Hippocampal formation (tissue), 2 donors: Measurements from ENCODE around the gene CCL8.

ENCODE experiments used
- DNase-seq, 2 donors: peaks; one replicate each; lab custom pipeline; 2025; lab: John Stamatoyannopoulos, UW

Gene CCL8

DNA sequence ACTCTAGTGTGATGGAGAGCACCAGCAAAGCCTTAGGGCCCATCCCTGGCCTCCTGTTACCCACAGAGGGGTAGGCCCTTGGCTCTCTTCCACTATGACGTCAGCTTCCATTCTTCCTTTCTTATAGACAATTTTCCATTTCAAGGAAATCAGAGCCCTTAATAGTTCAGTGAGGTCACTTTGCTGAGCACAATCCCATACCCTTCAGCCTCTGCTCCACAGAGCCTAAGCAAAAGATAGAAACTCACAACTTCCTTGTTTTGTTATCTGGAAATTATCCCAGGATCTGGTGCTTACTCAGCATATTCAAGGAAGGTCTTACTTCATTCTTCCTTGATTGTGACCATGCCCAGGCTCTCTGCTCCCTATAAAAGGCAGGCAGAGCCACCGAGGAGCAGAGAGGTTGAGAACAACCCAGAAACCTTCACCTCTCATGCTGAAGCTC is at the start of gene CCL8:
TSS of gene CCL8 (plus strand) at position 397 of the 445 bp plus-strand sequence. CDS start 67 bp downstream, outside the sequence.
- no peak for DNase-seq

GRCh38 chr17:34269969-34270368 is 49.3 kb upstream of the CCL8 start, which contains the start of gene CCL7:
Gene CCL7, plus strand, starts transcription at chr17:34270221. Its CDS starts 70 bp downstream, at chr17:34270291.
- DNase-seq: no peak

- DNase-seq: no peak
Measured at GRCh38 chr17:34275881-34276280, 43.4 kb upstream of the CCL8 start.

DNA sequence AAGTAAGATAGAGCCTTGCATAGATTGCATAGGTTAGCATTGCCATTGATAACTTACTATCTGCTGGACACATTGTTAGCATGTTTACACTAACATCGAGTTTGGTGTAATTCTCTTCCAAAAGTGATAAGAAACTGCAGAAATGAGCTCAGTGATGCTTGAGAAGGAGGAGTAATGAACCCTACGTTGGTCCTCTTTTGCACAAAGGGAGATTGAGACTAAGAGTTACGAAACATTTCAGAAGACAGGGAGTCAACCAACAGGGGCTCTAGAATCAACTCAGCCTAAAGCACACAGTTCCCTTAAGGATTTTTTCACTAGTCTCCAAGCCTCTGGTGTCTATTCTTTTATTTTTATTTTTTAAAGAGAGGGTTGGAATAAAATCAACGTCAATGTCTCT is 42.4 kb upstream of the CCL8 start:
- no peak for DNase-seq

- DNase-seq: no peak
Measured at GRCh38 chr17:34283571-34283970, 35.7 kb upstream of the CCL8 start.

DNA sequence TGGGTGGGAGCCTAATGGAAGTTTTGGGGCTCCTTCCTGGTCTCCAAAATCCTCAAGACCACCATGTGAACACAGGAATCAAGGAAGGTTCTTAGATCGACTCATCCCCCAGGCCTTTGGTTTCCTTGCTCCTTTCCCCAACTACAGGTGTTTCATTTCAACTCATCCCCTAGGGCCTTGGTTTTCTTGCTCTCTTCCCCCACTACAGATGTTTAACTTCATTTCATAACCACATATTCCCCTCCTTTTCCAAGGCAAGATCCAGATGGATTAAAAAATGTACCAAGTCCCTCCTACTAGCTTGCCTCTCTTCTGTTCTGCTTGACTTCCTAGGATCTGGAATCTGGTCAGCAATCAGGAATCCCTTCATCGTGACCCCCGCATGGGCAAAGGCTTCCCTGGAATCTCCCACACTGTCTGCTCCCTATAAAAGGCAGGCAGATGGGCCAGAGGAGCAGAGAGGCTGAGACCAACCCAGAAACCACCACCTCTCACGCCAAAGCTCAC is 33.9 kb upstream of the CCL8 start, which contains the start of gene CCL11:
TSS of gene CCL11 (plus strand) at position 457 of the 507 bp plus-strand sequence. CDS start 67 bp downstream, outside the sequence.
- DNase-seq: no peak

DNA sequence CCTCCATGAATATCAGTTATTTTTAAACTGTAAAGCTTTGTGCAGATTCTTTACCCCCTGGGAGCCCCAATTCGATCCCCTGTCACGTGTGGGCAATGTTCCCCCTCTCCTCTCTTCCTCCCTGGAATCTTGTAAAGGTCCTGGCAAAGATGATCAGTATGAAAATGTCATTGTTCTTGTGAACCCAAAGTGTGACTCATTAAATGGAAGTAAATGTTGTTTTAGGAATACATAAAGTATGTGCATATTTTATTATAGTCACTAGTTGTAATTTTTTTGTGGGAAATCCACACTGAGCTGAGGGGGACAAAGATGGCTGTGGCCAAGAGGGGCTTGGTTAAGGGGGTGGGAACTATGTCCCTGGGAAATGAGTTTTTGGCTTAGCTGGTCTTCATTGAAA is 31.4 kb upstream of the CCL8 start:
- DNase-seq: no peak

GRCh38 chr17:34290586-34290985 is 28.6 kb upstream of the CCL8 start:
- no peak for DNase-seq

GRCh38 chr17:34291721-34292348 is 27.4 kb upstream of the CCL8 start:
- no peak for DNase-seq

DNA sequence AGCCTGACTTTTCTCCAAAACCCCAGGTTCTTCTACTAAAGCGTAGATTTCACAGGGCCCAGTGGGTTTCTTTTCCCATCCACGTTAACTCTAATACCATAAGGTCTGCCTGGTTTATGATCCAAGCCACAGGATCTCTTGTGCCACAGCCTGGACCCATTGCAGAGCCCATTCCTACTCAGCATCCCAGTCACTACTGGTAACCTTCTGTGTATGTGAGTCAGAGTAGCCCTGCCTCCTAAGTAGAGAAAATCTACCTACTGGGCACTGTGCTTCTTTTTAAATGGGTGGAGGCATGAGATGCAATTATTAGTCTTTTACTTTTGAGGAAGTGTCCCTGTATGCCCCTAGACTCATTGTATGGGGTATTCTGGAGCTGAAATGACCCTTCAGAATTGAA is 20.2 kb upstream of the CCL8 start:
- DNase-seq: no peak

DNA sequence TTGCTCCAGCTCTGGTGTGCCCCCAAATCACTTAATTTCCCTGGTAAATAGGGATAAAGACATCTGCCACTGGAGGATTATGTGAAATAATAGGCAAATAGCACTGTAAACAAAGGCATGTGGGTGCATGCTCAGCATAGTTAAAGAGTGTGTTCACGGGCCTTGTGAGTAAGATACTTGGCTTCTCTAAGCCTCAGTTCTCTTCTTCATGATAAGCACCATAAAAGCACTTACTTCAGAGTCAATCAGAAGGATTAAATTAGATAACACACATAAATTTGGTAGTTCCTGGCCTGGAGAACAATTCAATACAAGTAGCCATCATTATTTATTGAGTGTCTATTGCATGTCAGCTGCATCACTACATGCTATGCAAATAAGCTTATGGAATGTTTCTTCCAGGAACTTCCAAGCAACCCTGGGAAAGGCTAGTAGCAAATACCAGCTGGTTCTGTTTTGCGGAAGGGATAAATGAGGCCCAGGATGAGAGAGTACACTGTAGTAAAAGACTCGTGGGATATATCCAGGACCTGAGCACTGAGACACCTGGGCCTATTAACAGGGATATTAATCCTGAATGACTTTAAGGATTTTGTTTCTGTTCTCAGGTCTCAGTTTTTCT is 19.2 kb upstream of the CCL8 start:
- DNase-seq: no peak

DNA sequence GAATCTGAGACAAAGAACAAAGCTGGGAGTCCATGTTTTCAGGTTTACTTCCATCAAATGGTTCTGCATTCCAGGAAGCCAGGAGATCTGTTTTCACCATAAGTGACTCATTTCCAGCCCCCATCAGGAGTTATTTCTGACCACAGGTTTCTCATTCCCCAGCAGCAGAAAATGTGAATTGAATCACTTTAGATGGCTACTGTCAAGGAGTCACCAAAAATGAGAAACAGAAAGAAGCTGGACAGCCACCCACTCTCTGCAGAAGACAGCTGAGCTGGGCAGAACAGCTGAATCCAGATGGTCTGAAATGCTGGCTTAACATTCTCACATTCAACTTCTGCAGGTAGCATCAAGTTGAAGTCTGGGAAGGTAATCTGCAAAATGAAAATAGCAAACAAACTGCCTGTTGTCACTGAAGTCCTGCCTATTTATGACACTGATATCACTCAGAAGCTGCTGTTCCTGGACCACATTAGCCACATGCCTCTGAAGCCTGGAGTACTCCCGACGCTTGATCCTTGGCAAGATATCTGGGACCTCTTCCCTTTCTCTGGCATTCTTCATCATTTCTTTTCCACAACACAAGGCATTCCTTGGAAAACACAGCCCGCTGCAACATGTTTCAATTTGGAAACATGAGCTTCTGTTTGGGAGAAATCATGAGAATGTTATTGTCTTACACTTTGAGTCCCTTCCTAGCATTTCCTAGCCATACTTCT is 18.4 kb upstream of the CCL8 start:
- DNase-seq: no peak

DNA sequence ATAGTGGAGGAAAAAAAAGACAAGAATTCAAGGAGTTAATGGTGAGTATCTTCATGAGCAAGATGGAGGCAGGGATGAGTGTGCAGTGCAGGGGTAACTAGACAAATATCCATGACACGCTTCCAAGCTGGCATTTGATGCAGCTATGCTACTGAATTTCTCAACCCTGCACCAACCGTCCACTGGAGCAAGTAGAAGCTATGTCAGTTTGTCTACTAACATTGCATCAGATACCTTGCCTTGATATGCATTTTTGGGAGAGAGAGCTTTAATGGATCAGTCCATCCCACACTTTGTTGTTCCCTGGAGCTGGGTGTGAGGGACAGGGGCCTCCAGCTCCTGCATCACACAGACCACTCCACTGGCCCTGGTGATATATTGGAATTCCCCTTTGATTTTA is 17.2 kb upstream of the CCL8 start:
- DNase-seq: no peak

DNA sequence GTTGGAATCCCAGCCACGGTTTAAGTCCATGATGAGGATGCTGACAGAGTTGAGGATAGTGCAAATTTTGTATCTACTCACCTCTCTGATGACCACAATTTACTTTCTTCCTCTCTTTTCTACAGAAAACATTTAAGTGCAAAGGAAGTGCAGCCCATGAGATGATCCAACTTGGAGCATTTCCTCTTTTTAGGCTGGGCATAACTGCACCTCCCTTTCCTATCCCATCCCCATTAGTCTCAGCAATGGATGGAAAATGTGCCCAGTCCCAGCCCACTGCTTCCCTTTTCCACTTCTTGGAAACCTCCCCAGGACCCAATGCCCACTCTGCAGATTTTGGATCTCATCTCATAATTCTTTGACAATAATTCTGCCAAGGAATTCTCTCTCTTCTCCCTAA is 16.6 kb upstream of the CCL8 start:
- no peak for DNase-seq

- DNase-seq: no peak
Measured at GRCh38 chr17:34303606-34304005, 15.6 kb upstream of the CCL8 start.

DNA sequence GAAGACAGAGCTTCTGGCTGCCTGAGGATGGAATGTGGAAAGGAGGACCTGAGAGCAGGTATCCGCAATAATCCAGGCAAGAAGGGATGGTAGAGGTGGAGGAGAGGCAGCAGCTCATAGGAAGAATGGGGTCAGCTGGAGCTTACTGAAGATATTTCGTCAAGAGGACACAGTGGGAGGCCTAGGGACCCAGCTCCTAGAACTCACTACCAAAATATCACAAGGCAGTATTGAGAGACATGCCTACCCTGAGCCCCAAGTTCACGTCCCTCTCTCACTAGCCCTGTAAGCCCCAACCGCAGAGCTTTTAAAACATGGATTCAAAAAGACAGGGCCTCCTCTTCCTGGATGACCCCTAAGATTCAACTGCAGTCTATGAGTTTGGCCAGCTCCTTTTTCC is 14.2 kb upstream of the CCL8 start:
- no peak for DNase-seq

DNA sequence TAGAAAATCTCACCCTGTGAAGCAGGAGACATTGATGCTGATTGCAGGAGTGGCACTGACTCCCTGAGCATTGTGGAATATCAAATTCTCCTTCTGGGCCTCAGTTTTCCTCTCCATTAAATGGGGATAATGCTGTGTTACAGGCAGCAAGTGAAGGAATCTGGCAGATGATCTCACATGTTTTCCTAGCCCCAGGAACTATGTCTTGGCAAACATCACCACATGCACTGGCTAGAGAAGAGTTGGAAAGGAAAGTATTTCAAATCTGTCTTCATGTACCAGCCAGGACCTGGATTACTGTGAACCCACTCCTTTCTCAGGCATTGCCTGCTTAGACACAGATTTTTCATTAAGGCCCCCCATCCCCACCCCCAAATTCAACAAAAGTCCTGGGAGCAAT is 13.6 kb upstream of the CCL8 start:
- DNase-seq: no peak

GRCh38 chr17:34306466-34306865 is 12.8 kb upstream of the CCL8 start:
- no peak for DNase-seq

DNA sequence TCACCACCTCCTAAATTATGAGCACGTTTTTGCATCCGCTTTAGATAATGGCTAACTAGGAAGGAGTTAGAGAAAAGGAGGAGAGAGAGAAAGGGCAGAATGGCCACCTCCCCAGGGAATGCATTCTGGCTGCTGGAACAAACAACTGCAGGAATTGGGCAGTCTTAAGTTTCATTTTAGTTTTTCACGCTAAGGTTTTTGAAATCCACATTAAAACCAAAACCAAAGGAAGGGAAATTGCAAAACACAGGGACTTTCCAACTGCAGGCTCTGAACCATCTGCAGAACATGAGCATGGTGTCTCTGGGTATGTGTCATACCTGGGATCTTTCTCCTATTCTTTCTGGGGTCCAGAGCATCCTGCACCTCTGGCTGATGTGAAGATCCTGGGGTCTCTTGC is 12.1 kb upstream of the CCL8 start:
- DNase-seq: no peak

DNA sequence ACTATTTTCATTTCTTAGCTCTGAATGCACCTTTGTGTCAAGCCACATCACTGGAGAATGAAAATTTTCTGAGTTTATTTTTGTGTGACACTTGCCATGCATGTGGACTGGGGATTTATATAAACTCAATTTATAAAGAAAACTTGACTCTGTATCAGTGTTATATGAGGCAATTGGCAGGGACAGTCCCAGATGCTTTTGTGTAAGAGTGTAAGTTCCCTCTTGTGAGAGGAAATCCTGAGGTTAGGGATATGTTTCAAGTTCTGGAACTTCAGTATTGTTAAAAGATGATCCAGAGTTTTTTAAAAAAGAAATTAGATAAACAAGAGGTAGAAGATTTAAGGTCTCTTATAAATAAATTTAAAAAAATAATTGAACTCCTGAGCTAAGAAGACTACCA is 10.9 kb upstream of the CCL8 start:
- DNase-seq: no peak

GRCh38 chr17:34311291-34311690 is 7.9 kb upstream of the CCL8 start:
- no peak for DNase-seq

GRCh38 chr17:34312080-34312479 is 7.2 kb upstream of the CCL8 start:
- DNase-seq: no peak

- no peak for DNase-seq
Measured at GRCh38 chr17:34313164-34313563, 6.1 kb upstream of the CCL8 start.
